ENCODE measurements around the gene SLC8A2.

The SLC8A2 gene

GRCh38 chr19:47503130-47503825 is 31.6 kb upstream of the SLC8A2 start:
- DNase-seq = no peak

GRCh38 chr19:47499863-47500830 is 28.5 kb upstream of the SLC8A2 start:
- no peak for DNase-seq

GRCh38 chr19:47499371-47499770 is 27.7 kb upstream of the SLC8A2 start:
- no peak for DNase-seq

- no peak for DNase-seq
Measured at GRCh38 chr19:47498561-47498960, 26.9 kb upstream of the SLC8A2 start.

- no peak for DNase-seq
Measured at GRCh38 chr19:47497821-47498520, 26.3 kb upstream of the SLC8A2 start.

GRCh38 chr19:47497050-47497766 is 25.5 kb upstream of the SLC8A2 start:
- no peak for DNase-seq

GRCh38 chr19:47495478-47496372 is 24.0 kb upstream of the SLC8A2 start:
- DNase-seq = no peak

- no peak for DNase-seq
Measured at GRCh38 chr19:47494729-47495128, 23.0 kb upstream of the SLC8A2 start.

GRCh38 chr19:47494211-47494547 is 22.5 kb upstream of the SLC8A2 start:
- no peak for DNase-seq

GRCh38 chr19:47493378-47494210 is 21.9 kb upstream of the SLC8A2 start:
- DNase-seq = no peak

- no peak for DNase-seq
Measured at GRCh38 chr19:47492571-47493377, 21.1 kb upstream of the SLC8A2 start.

GRCh38 chr19:47492137-47492533 is 20.4 kb upstream of the SLC8A2 start:
- DNase-seq = no peak

GRCh38 chr19:47491358-47492136 is 19.9 kb upstream of the SLC8A2 start:
- DNase-seq = no peak

- DNase-seq = no peak
Measured at GRCh38 chr19:47490847-47491246, 19.2 kb upstream of the SLC8A2 start.

- no peak for DNase-seq
Measured at GRCh38 chr19:47490031-47490430, 18.3 kb upstream of the SLC8A2 start.

GRCh38 chr19:47489072-47489914 is 17.6 kb upstream of the SLC8A2 start:
- no peak for DNase-seq

GRCh38 chr19:47487551-47488515 is 16.1 kb upstream of the SLC8A2 start:
- no peak for DNase-seq

Data from CD4-positive, alpha-beta T cell treated with Interleukin-17A for 4 hours (primary cell).